SU-DHL-6 (cell line): ENCODE measurements around the gene TIMM8B.
"Not testable (repeated sequence)": the region's sequence is repeated elsewhere in the genome, so short reads cannot be mapped to it uniquely, and the experiment has no call there.

ENCODE experiments used
- H2AFZ ChIP-seq: fragments of 200-600 bp; sonication (generic); 2 replicates; pipeline ENCODE4 v1.6.1; 2014; ENCODE audit warnings: low read depth, mild to moderate bottlenecking, moderate library complexity, mixed read lengths, antibody characterized with exemption, low read length; ENCODE audit not compliant: severe bottlenecking
- H3F3A ChIP-seq: fragments of 200-600 bp; shearing (Covaris generic); 2 replicates; pipeline ENCODE4 v1.6.0; 2016; ENCODE audit warnings: antibody characterized with exemption, mild to moderate bottlenecking; ENCODE audit not compliant: insufficient read depth
- H3K27ac ChIP-seq: fragments of 200-600 bp; sonication (generic); 2 replicates; pipeline ENCODE4 v1.5.1; 2016; ENCODE audit warnings: low read depth, mild to moderate bottlenecking, low read length, moderate library complexity, mixed read lengths
- H3K27me3 ChIP-seq: fragments of 200-600 bp; sonication (generic), shearing (Covaris generic); 2 replicates; pipeline ENCODE4 v1.6.0; 2014; ENCODE audit warnings: mild to moderate bottlenecking, low read length
- H3K36me3 ChIP-seq: fragments of 200-600 bp; sonication (generic); 2 replicates; pipeline ENCODE4 v1.6.1; 2014; ENCODE audit warnings: mild to moderate bottlenecking, low read length, mixed read lengths
- H3K4me2 ChIP-seq: fragments of 300-600, 200-600 bp; shearing (Covaris generic), sonication (generic); 2 replicates; pipeline ENCODE4 v1.6.0; 2014; ENCODE audit warnings: low read length, low read depth, mild to moderate bottlenecking; ENCODE audit not compliant: poor library complexity, severe bottlenecking
- H3K4me3 ChIP-seq: fragments of 200-600 bp; sonication (generic); 2 replicates; pipeline ENCODE4 v1.5.1; 2014; ENCODE audit warnings: antibody characterized with exemption, low read length, mild to moderate bottlenecking, mixed read lengths; ENCODE audit not compliant: insufficient read depth, poor library complexity, severe bottlenecking
- H3K79me2 ChIP-seq: fragments of 200-600 bp; sonication (generic); 2 replicates; pipeline ENCODE4 v1.6.1; 2014; ENCODE audit warnings: mild to moderate bottlenecking, low read length, moderate library complexity; ENCODE audit not compliant: insufficient read depth
- H3K9ac ChIP-seq: fragments of 200-600 bp; sonication (generic); 2 replicates; pipeline ENCODE4 v1.7.0; 2014; ENCODE audit warnings: mild to moderate bottlenecking, low read length
- H3K9me2 ChIP-seq: fragments of 200-600 bp; sonication (generic); replicated peaks from 2 replicates; pipeline ENCODE4 v1.6.1; 2014; ENCODE audit warnings: low read length; ENCODE audit not compliant: insufficient read depth
- H3K9me3 ChIP-seq: fragments of 200-600 bp; sonication (generic); 2 replicates; pipeline ENCODE4 v1.6.1; 2014; ENCODE audit warnings: low read length, mixed read lengths; ENCODE audit not compliant: insufficient read depth
- H4K20me1 ChIP-seq: fragments of 200-600 bp; sonication (generic); 2 replicates; pipeline ENCODE4 v1.6.1; 2014; ENCODE audit warnings: low read depth, mild to moderate bottlenecking, antibody characterized with exemption, low read length, moderate library complexity, mixed read lengths
- EZH2phosphoT487 ChIP-seq: fragments of 200-600 bp; sonication (generic), shearing (Covaris generic); conservative IDR thresholded peaks from 2 replicates; pipeline ENCODE4 v1.6.1; 2018; ENCODE audit warnings: mild to moderate bottlenecking, antibody characterized with exemption, low read length, moderate library complexity, mixed read lengths
- TF ChIP-seq, protein P1 (sequence below): fragments of 200-600 bp; sonication (generic); IDR thresholded peaks from one replicate; pipeline ENCODE4 v1.5.1; 2017; ENCODE audit warnings: antibody characterized with exemption, mild to moderate bottlenecking, low read length, moderate library complexity; ENCODE audit not compliant: insufficient read depth, poor library complexity, severe bottlenecking

The TIMM8B gene

DNA sequence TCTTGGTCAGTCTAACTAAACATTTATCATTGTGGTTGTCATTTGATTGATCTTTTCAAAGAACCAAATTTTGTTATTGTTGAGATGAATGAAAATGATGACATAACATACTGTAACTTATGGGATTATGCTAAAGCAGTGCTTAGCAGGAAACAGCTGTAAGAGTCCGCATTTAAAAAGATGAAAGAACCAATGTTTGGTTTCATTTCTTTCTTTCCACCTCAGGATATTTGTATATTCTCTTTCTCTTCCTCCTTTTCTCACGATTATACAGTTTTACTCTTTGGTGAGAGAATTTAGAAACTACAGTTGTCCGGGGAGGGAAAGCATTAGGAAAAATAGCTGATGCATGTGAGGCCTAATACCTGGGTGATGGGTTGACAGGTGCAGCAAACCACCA, 35.8 kb downstream of the TIMM8B start:
- Histone ChIP-seq H3K9me2 (no peaks in the 10 kb centered on the region), H4K20me1 (no peaks in the 10 kb centered on the region; the same call in 1 of the 2 replicates), H3K4me2 (peak overlapping the region; percentile 3), H3K27me3 (no peaks in the 10 kb centered on the region), H3K9ac (no peak overlapping the region), H3K36me3 (peaks cover 36% of the 10 kb centered on the region), H3K79me2 (no peaks in the 10 kb centered on the region), H3F3A (no peaks in the 10 kb centered on the region; the same call in 1 of the 2 replicates), H2AFZ (no peak overlapping the region), H3K27ac (peak overlapping the region; percentile 50; the same call in 1 of the 2 replicates), H3K9me3 (no peaks in the 10 kb centered on the region), H3K4me3 (no peak overlapping the region)
- TF ChIP-seq, protein P1, sequence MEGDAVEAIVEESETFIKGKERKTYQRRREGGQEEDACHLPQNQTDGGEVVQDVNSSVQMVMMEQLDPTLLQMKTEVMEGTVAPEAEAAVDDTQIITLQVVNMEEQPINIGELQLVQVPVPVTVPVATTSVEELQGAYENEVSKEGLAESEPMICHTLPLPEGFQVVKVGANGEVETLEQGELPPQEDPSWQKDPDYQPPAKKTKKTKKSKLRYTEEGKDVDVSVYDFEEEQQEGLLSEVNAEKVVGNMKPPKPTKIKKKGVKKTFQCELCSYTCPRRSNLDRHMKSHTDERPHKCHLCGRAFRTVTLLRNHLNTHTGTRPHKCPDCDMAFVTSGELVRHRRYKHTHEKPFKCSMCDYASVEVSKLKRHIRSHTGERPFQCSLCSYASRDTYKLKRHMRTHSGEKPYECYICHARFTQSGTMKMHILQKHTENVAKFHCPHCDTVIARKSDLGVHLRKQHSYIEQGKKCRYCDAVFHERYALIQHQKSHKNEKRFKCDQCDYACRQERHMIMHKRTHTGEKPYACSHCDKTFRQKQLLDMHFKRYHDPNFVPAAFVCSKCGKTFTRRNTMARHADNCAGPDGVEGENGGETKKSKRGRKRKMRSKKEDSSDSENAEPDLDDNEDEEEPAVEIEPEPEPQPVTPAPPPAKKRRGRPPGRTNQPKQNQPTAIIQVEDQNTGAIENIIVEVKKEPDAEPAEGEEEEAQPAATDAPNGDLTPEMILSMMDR = no peak
- no peak for TF ChIP-seq EZH2phosphoT487

DNA sequence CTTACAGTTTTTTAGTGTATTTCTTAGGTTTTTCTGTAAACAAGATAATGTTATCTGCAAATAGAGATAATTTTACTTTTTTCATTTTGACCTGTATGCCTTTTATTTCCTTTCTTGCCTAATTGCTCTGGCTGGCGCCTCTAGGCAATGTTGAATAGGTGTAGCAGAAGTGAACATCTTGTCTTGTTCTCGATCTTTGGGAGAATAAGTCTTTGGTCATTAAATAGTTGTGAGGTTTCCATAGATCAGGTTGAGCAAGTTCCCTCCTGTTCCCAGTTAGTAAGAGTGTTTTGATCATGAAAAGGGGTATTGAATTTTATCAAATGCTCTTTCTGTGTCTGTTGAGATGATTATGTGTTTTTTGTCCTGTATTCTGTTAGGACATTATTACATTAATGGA, 36.8 kb downstream of the TIMM8B start:
- Histone ChIP-seq H3K4me2 (no peak overlapping the region), H3K9ac (no peak overlapping the region), H3K79me2 (no peaks in the 10 kb centered on the region), H3K36me3 (peaks cover 42% of the 10 kb centered on the region), H2AFZ (no peak overlapping the region), H4K20me1 (no peaks in the 10 kb centered on the region; the same call in 1 of the 2 replicates), H3K27me3 (no peaks in the 10 kb centered on the region), H3K4me3 (no peak overlapping the region), H3K9me2 (no peaks in the 10 kb centered on the region), H3K9me3 (no peaks in the 10 kb centered on the region), H3K27ac (no peak overlapping the region), H3F3A (no peaks in the 10 kb centered on the region; the same call in 1 of the 2 replicates)
- no peak for TF ChIP-seq EZH2phosphoT487
- TF ChIP-seq, protein P1 = no peak

DNA sequence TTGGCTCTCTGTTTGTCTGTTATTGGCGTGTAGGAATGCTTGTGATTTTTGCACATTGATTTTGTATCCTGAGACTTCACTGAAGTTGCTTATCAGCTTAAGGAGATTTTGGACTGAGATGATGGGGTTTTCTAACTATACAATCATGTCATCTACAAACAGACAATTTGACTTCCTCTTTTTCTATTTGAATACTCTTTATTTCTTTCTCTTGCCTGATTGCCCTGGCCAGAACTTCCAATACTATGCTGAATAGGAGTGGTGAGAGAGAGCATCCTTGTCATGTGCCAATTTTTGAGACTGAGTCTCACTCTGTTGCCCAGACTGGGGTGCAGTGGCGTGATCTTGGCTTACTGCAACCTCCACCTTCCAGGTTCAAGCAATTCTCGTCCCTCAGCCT, 38.3 kb downstream of the TIMM8B start:
- H3K27me3 ChIP-seq, H3K79me2 ChIP-seq, H3K4me3 ChIP-seq, H2AFZ ChIP-seq, H3K9me2 ChIP-seq, H3K4me2 ChIP-seq, H4K20me1 ChIP-seq, H3F3A ChIP-seq, H3K27ac ChIP-seq, H3K9me3 ChIP-seq, H3K9ac ChIP-seq: not testable (repeated sequence)
- H3K36me3 ChIP-seq = peaks cover 53% of the 10 kb centered on the region

DNA sequence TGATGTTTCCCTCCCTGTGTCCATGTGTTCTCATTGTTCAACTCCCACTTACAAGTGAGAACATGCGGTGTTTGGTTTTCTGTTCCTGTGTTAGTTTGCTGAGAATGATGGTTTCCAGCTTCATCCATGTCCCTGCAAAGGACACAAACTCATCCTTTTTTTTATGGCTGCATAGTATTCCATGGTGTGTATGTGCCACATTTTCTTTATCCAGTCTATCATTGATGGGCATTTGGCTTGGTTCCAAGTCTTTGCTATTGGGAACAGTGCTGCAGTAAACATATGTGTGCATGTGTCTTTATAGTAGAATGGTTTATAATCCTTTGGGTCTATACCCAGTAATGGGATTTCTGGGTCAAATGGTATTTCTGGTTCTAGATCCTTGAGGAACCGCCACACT, 39.9 kb downstream of the TIMM8B start:
- not testable (repeated sequence) for H3K9ac ChIP-seq, H3K27ac ChIP-seq, H2AFZ ChIP-seq, H3K9me3 ChIP-seq, H3K27me3 ChIP-seq, H3K4me2 ChIP-seq, H4K20me1 ChIP-seq, H3F3A ChIP-seq, H3K4me3 ChIP-seq, H3K79me2 ChIP-seq, H3K9me2 ChIP-seq
- H3K36me3 ChIP-seq = peaks cover 51% of the 10 kb centered on the region
